Esophagus muscularis mucosa (tissue), 3 donors: ENCODE results near the gene ECI1.

Experiments
- POLR2A ChIP-seq: fragments of 450-650 bp; IDR thresholded peaks from one replicate; pipeline ENCODE4 v1.6.1; 2017; ENCODE audit warnings: antibody characterized with exemption, moderate library complexity, mild to moderate bottlenecking, low read depth
- TF ChIP-seq, protein P1 (sequence below), 3 experiments: fragments of 200-600 bp in 2 of 3; fragments of 450-650 bp in 1 of 3; sonication (generic) in 2 of 3; IDR thresholded peaks; one replicate each; pipeline ENCODE4 v1.5.1; 2017 to 2019; ENCODE audit warnings: antibody characterized with exemption in 3 of 3, mild to moderate bottlenecking in 2 of 3, moderate library complexity in 1 of 3

DNA sequence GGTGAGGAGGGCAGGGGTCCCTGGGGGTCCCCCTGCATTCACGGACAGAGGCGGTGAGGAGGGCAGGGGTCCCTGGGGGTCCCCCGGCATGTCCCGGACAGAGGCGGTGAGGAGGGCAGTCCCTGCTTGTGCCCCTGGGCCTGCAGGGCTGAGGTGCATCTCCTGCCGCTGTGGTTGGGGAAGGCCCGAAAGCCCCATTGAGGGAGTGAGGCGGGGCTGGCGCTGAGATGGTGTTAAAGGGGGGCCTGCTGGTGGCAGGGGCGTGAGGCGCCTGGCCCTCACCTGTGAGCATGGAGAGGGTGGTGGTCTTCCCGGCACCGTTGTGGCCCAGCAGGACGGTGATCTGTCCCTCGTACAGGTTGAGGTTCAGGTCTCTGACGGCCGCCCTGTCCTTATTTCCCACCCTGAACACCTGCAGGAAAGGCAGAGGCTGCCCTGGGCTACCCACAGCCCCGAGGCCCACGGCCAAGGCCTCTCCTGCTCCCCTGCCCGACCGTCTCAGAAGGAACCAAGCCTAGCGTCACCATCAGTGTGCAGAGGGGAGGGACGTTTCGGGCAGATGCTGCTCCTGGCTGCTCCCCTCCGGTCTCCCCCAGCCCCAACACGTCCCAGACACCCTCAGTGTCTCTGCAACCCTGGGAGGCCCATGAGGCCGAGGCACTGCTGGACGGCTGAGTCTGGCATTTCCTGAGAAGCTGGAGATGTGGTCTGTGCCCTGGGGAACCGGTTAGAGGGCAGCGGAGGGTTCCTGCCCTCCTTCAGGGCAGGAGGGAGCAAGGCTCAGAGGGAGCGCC lies 47.9 kb upstream of the ECI1 start:
- TF ChIP-seq POLR2A, result no peak
- TF ChIP-seq, protein P1, sequence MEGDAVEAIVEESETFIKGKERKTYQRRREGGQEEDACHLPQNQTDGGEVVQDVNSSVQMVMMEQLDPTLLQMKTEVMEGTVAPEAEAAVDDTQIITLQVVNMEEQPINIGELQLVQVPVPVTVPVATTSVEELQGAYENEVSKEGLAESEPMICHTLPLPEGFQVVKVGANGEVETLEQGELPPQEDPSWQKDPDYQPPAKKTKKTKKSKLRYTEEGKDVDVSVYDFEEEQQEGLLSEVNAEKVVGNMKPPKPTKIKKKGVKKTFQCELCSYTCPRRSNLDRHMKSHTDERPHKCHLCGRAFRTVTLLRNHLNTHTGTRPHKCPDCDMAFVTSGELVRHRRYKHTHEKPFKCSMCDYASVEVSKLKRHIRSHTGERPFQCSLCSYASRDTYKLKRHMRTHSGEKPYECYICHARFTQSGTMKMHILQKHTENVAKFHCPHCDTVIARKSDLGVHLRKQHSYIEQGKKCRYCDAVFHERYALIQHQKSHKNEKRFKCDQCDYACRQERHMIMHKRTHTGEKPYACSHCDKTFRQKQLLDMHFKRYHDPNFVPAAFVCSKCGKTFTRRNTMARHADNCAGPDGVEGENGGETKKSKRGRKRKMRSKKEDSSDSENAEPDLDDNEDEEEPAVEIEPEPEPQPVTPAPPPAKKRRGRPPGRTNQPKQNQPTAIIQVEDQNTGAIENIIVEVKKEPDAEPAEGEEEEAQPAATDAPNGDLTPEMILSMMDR (IDR thresholded peaks at IDR 0.05), result no peak
